ENCODE data around the gene HS6ST2.

HS6ST2 gene

GRCh38 chrX:132833373-132833772, 125.1 kb downstream of the HS6ST2 start:
- Histone ChIP-seq H3K27ac (ENCODE audit: low read depth in 2 of 2, low read length in 2 of 2) (no peak overlapping the region), H3K36me3 (ENCODE audit: control insufficient read depth in 2 of 2, insufficient read depth in 2 of 2, low read length in 2 of 2) (no peaks in the 10 kb centered on the region), H3K4me3 (ENCODE audit: low read length in 2 of 2) (no peak overlapping the region), H3K9ac (ENCODE audit: low read depth in 1 of 2, low read length in 2 of 2) (no peak overlapping the region), H3K27me3 (ENCODE audit: control insufficient read depth in 2 of 2, insufficient read depth in 2 of 2, low read length in 2 of 2) (peaks cover 5% of the 10 kb centered on the region in 2 donors), H3K4me1 (ENCODE audit: control insufficient read depth in 2 of 2, insufficient read depth in 2 of 2, low read length in 2 of 2) (peaks cover 0 to 6% of the 10 kb centered on the region in 2 donors), H3K9me3 (ENCODE audit: control insufficient read depth in 2 of 2, low read length in 2 of 2) (no peaks in the 10 kb centered on the region)

DNA sequence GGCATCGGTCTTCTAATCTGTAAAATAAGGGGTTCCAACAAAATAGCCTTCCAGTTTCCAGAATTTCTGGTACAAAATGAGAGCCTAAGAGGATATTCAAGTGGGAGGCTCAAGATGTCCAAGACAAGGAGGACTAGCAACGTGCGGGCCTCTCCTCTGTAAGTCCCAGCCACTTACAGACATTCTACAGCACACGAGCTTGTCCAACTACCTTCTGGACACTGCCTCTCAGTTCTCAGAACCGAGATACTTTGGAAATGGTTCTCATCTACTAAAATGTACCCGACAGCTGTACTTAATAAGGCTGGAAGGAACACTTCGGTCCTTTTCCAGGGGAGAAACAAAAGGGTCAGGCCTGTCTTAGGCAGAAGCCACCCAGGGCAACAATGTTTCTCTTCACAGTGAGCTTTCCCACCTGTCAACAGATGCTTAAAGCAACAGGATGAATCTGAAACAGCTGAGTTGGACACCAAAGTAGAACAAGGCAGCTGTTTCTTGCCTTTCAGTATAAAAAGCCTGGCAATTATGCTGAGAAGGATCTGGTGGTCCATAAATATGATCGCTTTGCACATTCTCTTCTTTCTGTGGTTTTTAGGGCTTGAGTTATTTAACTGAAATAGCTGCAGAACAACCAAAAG, 127.0 kb downstream of the HS6ST2 start:
- Histone ChIP-seq H3K4me3 (ENCODE audit: low read length in 2 of 2) (no peak overlapping the region), H3K27ac (ENCODE audit: low read depth in 2 of 2, low read length in 2 of 2) (no peak overlapping the region), H3K36me3 (ENCODE audit: control insufficient read depth in 2 of 2, insufficient read depth in 2 of 2, low read length in 2 of 2) (no peaks in the 10 kb centered on the region), H3K4me1 (ENCODE audit: control insufficient read depth in 2 of 2, insufficient read depth in 2 of 2, low read length in 2 of 2) (no peaks in the 10 kb centered on the region), H3K9ac (ENCODE audit: low read depth in 1 of 2, low read length in 2 of 2) (no peak overlapping the region), H3K27me3 (ENCODE audit: control insufficient read depth in 2 of 2, insufficient read depth in 2 of 2, low read length in 2 of 2) (peaks cover 3% of the 10 kb centered on the region in 2 donors), H3K9me3 (ENCODE audit: control insufficient read depth in 2 of 2, low read length in 2 of 2) (no peaks in the 10 kb centered on the region)

GRCh38 chrX:132822634-132823012, 135.8 kb downstream of the HS6ST2 start:
- no peaks in the 10 kb centered on the region for H3K9me3 ChIP-seq (ENCODE audit: control insufficient read depth in 2 of 2, low read length in 2 of 2)
- peaks cover 0 to 7% of the 10 kb centered on the region in 2 donors for H3K4me1 ChIP-seq (ENCODE audit: control insufficient read depth in 2 of 2, insufficient read depth in 2 of 2, low read length in 2 of 2)
- H3K27me3 ChIP-seq (ENCODE audit: control insufficient read depth in 2 of 2, insufficient read depth in 2 of 2, low read length in 2 of 2): peaks cover 2 to 5% of the 10 kb centered on the region in 2 donors
- H3K36me3 ChIP-seq (ENCODE audit: control insufficient read depth in 2 of 2, insufficient read depth in 2 of 2, low read length in 2 of 2): no peaks in the 10 kb centered on the region
- H3K4me3 ChIP-seq (ENCODE audit: low read length in 2 of 2): no peak overlapping the region
- peak overlapping the region; percentile 12 to 67 for H3K27ac ChIP-seq (ENCODE audit: low read depth in 2 of 2, low read length in 2 of 2)
- no peak overlapping the region for H3K9ac ChIP-seq (ENCODE audit: low read depth in 1 of 2, low read length in 2 of 2)

DNA sequence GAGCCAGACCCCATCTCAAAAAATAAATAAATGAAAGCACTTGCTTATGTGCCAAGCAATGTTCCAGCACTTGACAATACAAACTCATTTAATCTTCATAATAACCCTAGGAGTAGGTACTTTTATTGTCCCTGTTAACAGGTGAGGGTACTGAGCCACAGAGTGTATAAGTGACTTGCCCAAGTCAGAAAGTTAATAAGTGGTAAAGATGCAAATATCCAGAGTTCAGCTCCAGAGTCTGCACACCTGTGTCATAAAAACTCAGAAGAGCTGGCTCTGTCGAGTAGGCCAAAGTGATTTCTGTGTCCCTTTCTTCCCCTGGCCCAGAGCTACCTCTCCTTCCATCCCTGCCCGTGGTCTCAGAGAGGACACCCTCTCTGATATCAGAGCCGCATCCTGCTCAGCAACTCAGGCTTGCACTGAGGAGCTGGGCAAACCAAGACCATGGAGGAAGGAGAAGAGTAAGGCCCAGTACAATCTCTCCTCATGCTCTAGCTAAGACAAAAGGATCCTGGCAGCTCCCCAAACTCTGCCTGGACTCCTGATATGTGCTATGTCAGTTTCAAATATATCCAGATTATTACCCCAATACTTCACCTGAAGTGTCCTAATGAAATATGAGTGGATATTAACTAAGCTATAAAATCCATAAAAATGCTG, 136.3 kb downstream of the HS6ST2 start:
- Histone ChIP-seq H3K27me3 (ENCODE audit: control insufficient read depth in 2 of 2, insufficient read depth in 2 of 2, low read length in 2 of 2) (peaks cover 0 to 5% of the 10 kb centered on the region in 2 donors), H3K27ac (ENCODE audit: low read depth in 2 of 2, low read length in 2 of 2) (peak overlapping the region; percentile 53 to 60), H3K4me1 (ENCODE audit: control insufficient read depth in 2 of 2, insufficient read depth in 2 of 2, low read length in 2 of 2) (peaks cover 0 to 7% of the 10 kb centered on the region in 2 donors), H3K9ac (ENCODE audit: low read depth in 1 of 2, low read length in 2 of 2) (no peak overlapping the region), H3K4me3 (ENCODE audit: low read length in 2 of 2) (no peak overlapping the region), H3K9me3 (ENCODE audit: control insufficient read depth in 2 of 2, low read length in 2 of 2) (no peaks in the 10 kb centered on the region), H3K36me3 (ENCODE audit: control insufficient read depth in 2 of 2, insufficient read depth in 2 of 2, low read length in 2 of 2) (no peaks in the 10 kb centered on the region)

DNA sequence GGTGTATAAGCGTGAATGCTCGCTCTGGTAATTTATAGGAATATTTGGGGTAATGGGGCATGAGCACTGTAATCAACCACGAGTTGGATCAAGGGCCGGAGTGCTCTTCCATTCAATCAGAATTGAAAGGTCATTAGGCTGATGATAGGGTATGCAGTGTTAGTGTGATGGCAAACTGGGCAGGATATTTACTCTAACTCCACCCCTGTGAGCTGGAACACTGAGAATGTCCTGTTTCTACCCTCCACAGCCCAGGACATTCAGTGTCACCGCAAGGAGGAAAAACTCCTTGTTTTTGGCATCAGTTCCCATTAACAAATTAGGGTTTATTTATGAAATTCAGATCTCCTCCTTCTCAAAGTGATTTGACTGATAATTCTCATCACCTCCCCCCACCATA, 137.8 kb downstream of the HS6ST2 start:
- Histone ChIP-seq H3K27ac (ENCODE audit: low read depth in 2 of 2, low read length in 2 of 2) (no peak overlapping the region), H3K9me3 (ENCODE audit: control insufficient read depth in 2 of 2, low read length in 2 of 2) (no peaks in the 10 kb centered on the region), H3K4me1 (ENCODE audit: control insufficient read depth in 2 of 2, insufficient read depth in 2 of 2, low read length in 2 of 2) (peaks cover 0 to 7% of the 10 kb centered on the region in 2 donors), H3K9ac (ENCODE audit: low read depth in 1 of 2, low read length in 2 of 2) (no peak overlapping the region), H3K27me3 (ENCODE audit: control insufficient read depth in 2 of 2, insufficient read depth in 2 of 2, low read length in 2 of 2) (peaks cover 0 to 5% of the 10 kb centered on the region in 2 donors), H3K36me3 (ENCODE audit: control insufficient read depth in 2 of 2, insufficient read depth in 2 of 2, low read length in 2 of 2) (no peaks in the 10 kb centered on the region), H3K4me3 (ENCODE audit: low read length in 2 of 2) (no peak overlapping the region)

DNA sequence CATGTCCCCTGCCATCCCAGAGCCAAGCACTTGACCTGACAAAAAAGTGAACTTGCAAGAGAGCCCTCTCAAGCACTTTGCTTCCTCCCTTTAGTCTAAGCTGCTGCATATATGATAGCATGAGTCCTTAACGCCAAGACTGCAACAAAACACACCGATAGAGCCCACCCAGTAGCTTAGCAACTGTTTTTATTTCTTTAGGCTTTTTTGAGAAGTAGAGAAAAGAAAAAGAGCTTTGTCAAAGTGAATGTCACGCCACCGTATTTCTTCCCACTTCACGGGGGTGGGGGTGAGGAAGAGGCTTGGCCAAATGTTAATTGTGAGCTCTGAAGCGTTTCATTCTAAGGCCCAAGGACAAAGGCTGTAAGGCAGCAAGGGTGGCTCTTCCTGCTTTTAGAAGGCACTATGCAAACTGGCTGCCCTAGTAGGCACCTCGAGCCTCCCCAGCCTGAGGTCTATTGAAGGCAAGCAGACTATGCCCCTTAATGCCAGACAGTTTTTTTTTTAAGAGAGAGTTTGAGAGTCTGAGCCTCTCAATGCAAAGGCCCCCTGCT, 138.6 kb downstream of the HS6ST2 start:
- no peaks in the 10 kb centered on the region for H3K36me3 ChIP-seq (ENCODE audit: control insufficient read depth in 2 of 2, insufficient read depth in 2 of 2, low read length in 2 of 2)
- peaks cover 0 to 7% of the 10 kb centered on the region in 2 donors for H3K4me1 ChIP-seq (ENCODE audit: control insufficient read depth in 2 of 2, insufficient read depth in 2 of 2, low read length in 2 of 2)
- H3K9ac ChIP-seq (ENCODE audit: low read depth in 1 of 2, low read length in 2 of 2): no peak overlapping the region
- H3K27ac ChIP-seq (ENCODE audit: low read depth in 2 of 2, low read length in 2 of 2): no peak overlapping the region
- H3K27me3 ChIP-seq (ENCODE audit: control insufficient read depth in 2 of 2, insufficient read depth in 2 of 2, low read length in 2 of 2): peaks cover 0 to 6% of the 10 kb centered on the region in 2 donors
- H3K4me3 ChIP-seq (ENCODE audit: low read length in 2 of 2): no peak overlapping the region
- H3K9me3 ChIP-seq (ENCODE audit: control insufficient read depth in 2 of 2, low read length in 2 of 2): no peaks in the 10 kb centered on the region

GRCh38 chrX:132818638-132819037, 139.8 kb downstream of the HS6ST2 start:
- no peaks in the 10 kb centered on the region for H3K9me3 ChIP-seq (ENCODE audit: control insufficient read depth in 2 of 2, low read length in 2 of 2)
- peaks cover 0 to 6% of the 10 kb centered on the region in 2 donors for H3K27me3 ChIP-seq (ENCODE audit: control insufficient read depth in 2 of 2, insufficient read depth in 2 of 2, low read length in 2 of 2)
- H3K27ac ChIP-seq (ENCODE audit: low read depth in 2 of 2, low read length in 2 of 2): no peak overlapping the region
- no peak overlapping the region for H3K9ac ChIP-seq (ENCODE audit: low read depth in 1 of 2, low read length in 2 of 2)
- peaks cover 0 to 7% of the 10 kb centered on the region in 2 donors for H3K4me1 ChIP-seq (ENCODE audit: control insufficient read depth in 2 of 2, insufficient read depth in 2 of 2, low read length in 2 of 2)
- no peaks in the 10 kb centered on the region for H3K36me3 ChIP-seq (ENCODE audit: control insufficient read depth in 2 of 2, insufficient read depth in 2 of 2, low read length in 2 of 2)
- H3K4me3 ChIP-seq (ENCODE audit: low read length in 2 of 2): no peak overlapping the region

- Histone ChIP-seq H3K27ac (ENCODE audit: low read depth in 2 of 2, low read length in 2 of 2) (no peak overlapping the region), H3K4me3 (ENCODE audit: low read length in 2 of 2) (no peak overlapping the region), H3K9ac (ENCODE audit: low read depth in 1 of 2, low read length in 2 of 2) (no peak overlapping the region), H3K36me3 (ENCODE audit: control insufficient read depth in 2 of 2, insufficient read depth in 2 of 2, low read length in 2 of 2) (no peaks in the 10 kb centered on the region), H3K27me3 (ENCODE audit: control insufficient read depth in 2 of 2, insufficient read depth in 2 of 2, low read length in 2 of 2) (peaks cover 0 to 6% of the 10 kb centered on the region in 2 donors), H3K4me1 (ENCODE audit: control insufficient read depth in 2 of 2, insufficient read depth in 2 of 2, low read length in 2 of 2) (no peaks in the 10 kb centered on the region), H3K9me3 (ENCODE audit: control insufficient read depth in 2 of 2, low read length in 2 of 2) (no peaks in the 10 kb centered on the region)
These were observed 142.8 kb downstream of the HS6ST2 start for GRCh38 chrX:132815643-132816042.

- H3K27ac ChIP-seq (ENCODE audit: low read depth in 2 of 2, low read length in 2 of 2): no peak overlapping the region
- no peaks in the 10 kb centered on the region for H3K36me3 ChIP-seq (ENCODE audit: control insufficient read depth in 2 of 2, insufficient read depth in 2 of 2, low read length in 2 of 2)
- H3K4me3 ChIP-seq (ENCODE audit: low read length in 2 of 2): no peak overlapping the region
These were observed 147.3 kb downstream of the HS6ST2 start for GRCh38 chrX:132810964-132811712.

DNA sequence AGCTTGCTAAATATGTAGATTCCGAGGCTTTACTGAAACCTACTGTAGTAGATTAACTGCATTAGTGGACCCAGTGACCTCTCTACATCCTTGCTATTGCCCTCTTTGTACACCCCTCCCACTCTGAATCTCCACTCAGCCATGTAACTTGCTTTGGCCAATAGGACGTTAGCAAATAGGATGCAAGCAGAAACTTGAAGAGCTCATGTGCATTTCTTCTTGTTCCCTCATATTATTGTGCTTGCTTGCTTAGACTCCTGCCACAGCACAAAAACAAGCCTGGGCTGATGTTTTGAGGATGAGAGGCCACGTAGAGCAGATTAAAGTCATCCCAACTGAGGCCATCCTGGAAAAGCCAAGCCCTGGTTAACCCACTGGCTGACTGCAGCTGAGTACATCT, 147.9 kb downstream of the HS6ST2 start:
- Histone ChIP-seq H3K4me3 (ENCODE audit: low read length in 2 of 2) (no peak overlapping the region), H3K4me1 (ENCODE audit: control insufficient read depth in 2 of 2, insufficient read depth in 2 of 2, low read length in 2 of 2) (no peaks in the 10 kb centered on the region), H3K27me3 (ENCODE audit: control insufficient read depth in 2 of 2, insufficient read depth in 2 of 2, low read length in 2 of 2) (peaks cover 0 to 1% of the 10 kb centered on the region in 2 donors), H3K27ac (ENCODE audit: low read depth in 2 of 2, low read length in 2 of 2) (no peak overlapping the region), H3K9ac (ENCODE audit: low read depth in 1 of 2, low read length in 2 of 2) (no peak overlapping the region), H3K9me3 (ENCODE audit: control insufficient read depth in 2 of 2, low read length in 2 of 2) (no peaks in the 10 kb centered on the region), H3K36me3 (ENCODE audit: control insufficient read depth in 2 of 2, insufficient read depth in 2 of 2, low read length in 2 of 2) (no peaks in the 10 kb centered on the region)

More at GRCh38 chrX:132810964-132811712, 147.3 kb downstream of the HS6ST2 start:
- no peak overlapping the region for H3K9ac ChIP-seq (ENCODE audit: low read depth in 1 of 2, low read length in 2 of 2)
- H3K4me1 ChIP-seq (ENCODE audit: control insufficient read depth in 2 of 2, insufficient read depth in 2 of 2, low read length in 2 of 2): no peaks in the 10 kb centered on the region
- H3K27me3 ChIP-seq (ENCODE audit: control insufficient read depth in 2 of 2, insufficient read depth in 2 of 2, low read length in 2 of 2): peaks cover 0 to 1% of the 10 kb centered on the region in 2 donors
- H3K9me3 ChIP-seq (ENCODE audit: control insufficient read depth in 2 of 2, low read length in 2 of 2): no peaks in the 10 kb centered on the region

All from mucosa of rectum (tissue), 2 donors.